ENCODE measurements around the gene CELSR2. TPM values are rescaled to one million over a fixed set of nuclear protein-coding genes. Genes with fewer than 3 reads are reported as not detected.

CELSR2 gene
- total RNA-seq, 4 donors from 2014 or later: 14.0 to 16.7 (median 16.3) TPM

DNA sequence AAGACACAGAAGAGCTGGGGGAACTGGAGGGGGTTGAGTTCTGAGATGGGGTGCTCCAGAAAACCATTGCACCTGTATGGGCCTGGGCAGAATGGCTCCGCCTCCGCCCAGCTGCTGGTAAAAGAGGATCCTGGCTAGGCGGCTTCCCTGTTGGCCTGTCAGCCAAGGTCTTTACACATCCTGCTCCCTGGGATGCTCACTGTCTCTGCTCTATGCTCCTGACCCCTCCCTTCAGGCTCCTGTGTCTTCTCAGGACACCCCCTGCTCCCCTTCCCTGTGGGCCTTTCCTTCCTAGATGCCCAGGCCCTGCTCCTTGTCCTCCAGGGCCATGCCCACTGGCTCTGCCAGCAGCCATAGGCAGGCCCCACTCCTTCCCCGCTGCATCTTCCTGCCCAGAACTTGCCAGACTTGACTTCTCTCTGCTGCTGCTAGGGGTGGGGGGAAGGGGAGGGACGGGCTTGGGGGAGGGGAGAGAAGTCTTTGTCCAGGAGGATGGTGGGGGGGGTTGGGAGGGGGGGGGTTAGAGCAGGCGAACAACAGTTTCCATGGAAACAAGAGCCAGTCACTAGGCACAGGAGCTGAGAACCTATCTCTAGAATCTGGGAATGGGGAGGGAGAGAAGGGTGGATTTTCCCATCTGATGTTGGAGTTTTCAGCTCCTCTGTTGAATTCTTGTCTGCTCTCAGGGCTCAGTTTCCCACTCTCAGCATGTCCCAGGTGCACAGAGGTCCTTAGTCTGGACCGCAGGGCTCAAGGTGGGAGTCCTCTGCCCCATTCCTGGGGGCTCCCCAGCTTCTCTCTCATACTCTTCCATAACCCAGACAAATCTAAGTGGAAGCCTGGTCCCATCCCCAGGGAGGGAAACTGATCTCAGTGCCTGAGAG lies 10.6 kb downstream of the CELSR2 start:
- 63 to 75% methylated on average over 7 of the region's 7 CpGs for WGBS, 2 donors

DNA sequence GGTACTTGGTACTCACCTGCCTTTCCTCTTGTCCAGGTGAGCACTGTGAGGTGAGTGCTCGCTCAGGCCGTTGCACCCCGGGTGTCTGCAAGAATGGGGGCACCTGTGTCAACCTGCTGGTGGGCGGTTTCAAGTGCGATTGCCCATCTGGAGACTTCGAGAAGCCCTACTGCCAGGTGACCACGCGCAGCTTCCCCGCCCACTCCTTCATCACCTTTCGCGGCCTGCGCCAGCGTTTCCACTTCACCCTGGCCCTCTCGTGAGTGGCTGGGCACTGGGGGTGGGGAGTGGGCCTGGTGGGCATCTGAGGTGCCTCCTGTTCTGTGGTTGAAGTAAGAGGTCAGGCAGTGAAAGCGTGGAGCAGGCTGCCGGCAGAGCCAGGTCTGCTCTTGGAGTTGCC lies 11.7 kb downstream of the CELSR2 start:
- peaks cover 0 to 51% (median 0%) of the 10 kb centered on the region in 3 donors for H3K36me3 ChIP-seq
- DNase-seq (ENCODE audit: low spot score in 2 of 2): no peak
- H3K27ac ChIP-seq: peak overlapping the region in 1 of 4 donors; percentile 88
- WGBS, 2 donors: 93 to 96% methylated on average over 12 to 16 of the region's 16 CpGs
- no peaks in the 10 kb centered on the region for H3K9me3 ChIP-seq
- H3K4me3 ChIP-seq: no peak overlapping the region
- TF ChIP-seq EP300 (IDR thresholded peaks at IDR 0.05) (no peak), POLR2A (IDR thresholded peaks at IDR 0.05) (no peak)
- TF ChIP-seq, protein P1, sequence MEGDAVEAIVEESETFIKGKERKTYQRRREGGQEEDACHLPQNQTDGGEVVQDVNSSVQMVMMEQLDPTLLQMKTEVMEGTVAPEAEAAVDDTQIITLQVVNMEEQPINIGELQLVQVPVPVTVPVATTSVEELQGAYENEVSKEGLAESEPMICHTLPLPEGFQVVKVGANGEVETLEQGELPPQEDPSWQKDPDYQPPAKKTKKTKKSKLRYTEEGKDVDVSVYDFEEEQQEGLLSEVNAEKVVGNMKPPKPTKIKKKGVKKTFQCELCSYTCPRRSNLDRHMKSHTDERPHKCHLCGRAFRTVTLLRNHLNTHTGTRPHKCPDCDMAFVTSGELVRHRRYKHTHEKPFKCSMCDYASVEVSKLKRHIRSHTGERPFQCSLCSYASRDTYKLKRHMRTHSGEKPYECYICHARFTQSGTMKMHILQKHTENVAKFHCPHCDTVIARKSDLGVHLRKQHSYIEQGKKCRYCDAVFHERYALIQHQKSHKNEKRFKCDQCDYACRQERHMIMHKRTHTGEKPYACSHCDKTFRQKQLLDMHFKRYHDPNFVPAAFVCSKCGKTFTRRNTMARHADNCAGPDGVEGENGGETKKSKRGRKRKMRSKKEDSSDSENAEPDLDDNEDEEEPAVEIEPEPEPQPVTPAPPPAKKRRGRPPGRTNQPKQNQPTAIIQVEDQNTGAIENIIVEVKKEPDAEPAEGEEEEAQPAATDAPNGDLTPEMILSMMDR (IDR thresholded peaks at IDR 0.05): no peak
- H3K4me1 ChIP-seq: peaks cover 0 to 28% (median 7%) of the 10 kb centered on the region in 4 donors
- H3K27me3 ChIP-seq: no peaks in the 10 kb centered on the region

More for the DNA sequence above, 10.6 kb downstream of the CELSR2 start:
- Histone ChIP-seq H3K9me3 (no peaks in the 10 kb centered on the region), H3K27ac (peak overlapping the region in 2 of 4 donors; percentile 55 to 88), H3K27me3 (no peaks in the 10 kb centered on the region), H3K4me3 (no peak overlapping the region), H3K36me3 (peaks cover 0 to 40% (median 0%) of the 10 kb centered on the region in 3 donors), H3K4me1 (peaks cover 0 to 39% (median 12%) of the 10 kb centered on the region in 4 donors)
- no peak for TF ChIP-seq EP300 (IDR thresholded peaks at IDR 0.05)
- no peak for DNase-seq (ENCODE audit: low spot score in 2 of 2)

DNA sequence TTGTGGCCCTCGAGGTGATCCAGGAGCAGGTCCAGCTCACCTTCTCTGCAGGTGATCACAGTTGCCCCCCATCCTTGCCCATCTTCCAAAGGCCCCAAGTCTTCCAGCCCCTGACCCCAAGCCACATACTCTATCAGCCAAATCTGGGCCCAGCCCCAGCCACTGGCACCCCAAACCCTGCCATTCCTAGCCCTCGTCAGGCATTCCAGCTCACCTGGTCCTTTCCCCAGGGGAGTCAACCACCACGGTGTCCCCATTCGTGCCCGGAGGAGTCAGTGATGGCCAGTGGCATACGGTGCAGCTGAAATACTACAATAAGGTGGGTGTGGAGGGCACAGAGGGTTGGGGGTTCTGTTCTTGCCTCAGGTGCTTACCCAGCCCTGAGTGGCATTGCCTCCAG lies 12.2 kb downstream of the CELSR2 start:
- no peak for DNase-seq (ENCODE audit: low spot score in 2 of 2)
- H3K27me3 ChIP-seq: no peaks in the 10 kb centered on the region
- H3K27ac ChIP-seq: peak overlapping the region in 1 of 4 donors; percentile 88
- TF ChIP-seq, protein P1 (IDR thresholded peaks at IDR 0.05): no peak
- TF ChIP-seq POLR2A (IDR thresholded peaks at IDR 0.05) (no peak), EP300 (IDR thresholded peaks at IDR 0.05) (no peak)
- WGBS, 2 donors: 87 to 93% methylated on average over 5 to 6 of the region's 6 CpGs
- H3K4me1 ChIP-seq: peaks cover 0 to 22% (median 7%) of the 10 kb centered on the region in 4 donors
- H3K4me3 ChIP-seq: no peak overlapping the region
- H3K9me3 ChIP-seq: no peaks in the 10 kb centered on the region
- H3K36me3 ChIP-seq: peaks cover 0 to 54% (median 0%) of the 10 kb centered on the region in 3 donors

DNA sequence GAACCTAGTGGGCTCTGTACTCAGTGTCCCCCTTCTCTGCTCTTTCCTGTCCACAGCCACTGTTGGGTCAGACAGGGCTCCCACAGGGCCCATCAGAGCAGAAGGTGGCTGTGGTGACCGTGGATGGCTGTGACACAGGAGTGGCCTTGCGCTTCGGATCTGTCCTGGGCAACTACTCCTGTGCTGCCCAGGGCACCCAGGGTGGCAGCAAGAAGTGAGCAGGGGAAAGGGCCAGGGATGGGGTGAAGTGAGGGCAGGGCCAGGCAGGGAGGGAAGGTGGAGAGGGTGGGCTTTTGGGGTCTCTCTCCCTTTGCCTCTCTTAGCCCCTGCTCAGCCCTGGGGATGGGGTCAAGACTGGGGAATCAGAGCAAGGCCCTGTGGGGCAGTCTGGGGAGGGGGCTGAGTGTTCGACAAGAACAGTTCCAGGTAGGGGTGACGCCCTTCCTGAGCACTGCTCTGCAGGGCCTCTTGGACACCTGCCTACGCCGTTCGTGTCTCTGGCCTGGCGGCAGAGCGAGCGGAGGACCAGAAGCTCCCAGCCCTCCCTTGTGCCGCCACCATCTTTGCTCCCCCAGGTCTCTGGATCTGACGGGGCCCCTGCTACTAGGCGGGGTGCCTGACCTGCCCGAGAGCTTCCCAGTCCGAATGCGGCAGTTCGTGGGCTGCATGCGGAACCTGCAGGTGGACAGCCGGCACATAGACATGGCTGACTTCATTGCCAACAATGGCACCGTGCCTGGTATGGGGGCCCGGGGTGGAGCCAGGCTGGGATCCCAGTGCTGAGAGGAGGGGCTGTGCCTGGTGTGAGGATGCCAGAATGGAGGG lies 13.1 kb downstream of the CELSR2 start:
- 60 to 75% methylated on average over 15 to 18 of the region's 22 CpGs for WGBS, 2 donors
- H3K4me3 ChIP-seq: no peak overlapping the region

DNA sequence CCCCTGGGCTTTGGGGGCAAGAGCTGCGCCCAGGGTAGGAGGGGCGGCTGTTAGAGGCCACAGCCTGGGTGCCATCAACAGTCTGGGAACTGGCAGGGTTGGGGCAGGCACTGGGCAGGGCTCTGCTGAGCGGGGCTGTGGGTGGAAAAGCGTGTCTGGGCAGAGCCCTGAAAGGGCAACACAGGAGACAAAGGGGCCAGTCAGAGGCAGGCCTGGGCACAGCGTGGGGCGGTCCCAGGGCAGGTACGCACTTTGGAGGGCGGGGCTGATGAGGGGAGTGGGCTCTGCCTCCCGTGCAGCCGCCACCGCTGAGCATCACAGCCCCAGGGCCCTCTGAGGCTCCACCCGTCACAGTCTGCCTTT lies 13.9 kb downstream of the CELSR2 start:
- Histone ChIP-seq H3K27me3 (no peaks in the 10 kb centered on the region), H3K36me3 (peaks cover 0 to 69% (median 0%) of the 10 kb centered on the region in 3 donors), H3K4me1 (peaks cover 0 to 21% (median 7%) of the 10 kb centered on the region in 4 donors), H3K4me3 (no peak overlapping the region), H3K27ac (peak overlapping the region; percentile 29 to 88 (median 61)), H3K9me3 (no peaks in the 10 kb centered on the region)
- DNase-seq (ENCODE audit: low spot score in 2 of 2): no peak
- WGBS, 2 donors: 49 to 54% methylated on average over 8 to 12 of the region's 12 CpGs
- TF ChIP-seq POLR2A (IDR thresholded peaks at IDR 0.05): no peak
- TF ChIP-seq EP300 (IDR thresholded peaks at IDR 0.05): peak in 1 of 2 donors; percentile 26
- TF ChIP-seq, protein P1 (IDR thresholded peaks at IDR 0.05): no peak

More for the DNA sequence above, 13.1 kb downstream of the CELSR2 start:
- TF ChIP-seq EP300 (IDR thresholded peaks at IDR 0.05) (no peak), POLR2A (IDR thresholded peaks at IDR 0.05) (no peak)
- TF ChIP-seq, protein P1 (IDR thresholded peaks at IDR 0.05): no peak
- no peak for DNase-seq (ENCODE audit: low spot score in 2 of 2)
- H3K36me3 ChIP-seq: peaks cover 0 to 62% (median 0%) of the 10 kb centered on the region in 3 donors
- peak overlapping the region; percentile 29 to 88 (median 61) for H3K27ac ChIP-seq
- H3K9me3 ChIP-seq: no peaks in the 10 kb centered on the region
- H3K27me3 ChIP-seq: no peaks in the 10 kb centered on the region
- H3K4me1 ChIP-seq: peaks cover 0 to 21% (median 7%) of the 10 kb centered on the region in 4 donors
